OCI-LY1 (cell line): ENCODE measurements around the gene AMPD1.

Experiments used
- EZH2 ChIP-seq: fragments of 200-600 bp; sonication (generic), shearing (Covaris generic); IDR thresholded peaks from 2 replicates; pipeline ENCODE4 v1.8.0; 2017; ENCODE audit warnings: borderline replicate concordance, mixed run types, mild to moderate bottlenecking, antibody characterized with exemption, low read length, moderate library complexity, mixed read lengths
- TF ChIP-seq, protein P1 (sequence below): fragments of 200-600 bp; sonication (generic), shearing (Covaris generic); IDR thresholded peaks from 2 replicates; pipeline ENCODE4 v1.5.1; 2017; ENCODE audit warnings: mild to moderate bottlenecking, antibody characterized with exemption, low read length, moderate library complexity, mixed read lengths

DNA sequence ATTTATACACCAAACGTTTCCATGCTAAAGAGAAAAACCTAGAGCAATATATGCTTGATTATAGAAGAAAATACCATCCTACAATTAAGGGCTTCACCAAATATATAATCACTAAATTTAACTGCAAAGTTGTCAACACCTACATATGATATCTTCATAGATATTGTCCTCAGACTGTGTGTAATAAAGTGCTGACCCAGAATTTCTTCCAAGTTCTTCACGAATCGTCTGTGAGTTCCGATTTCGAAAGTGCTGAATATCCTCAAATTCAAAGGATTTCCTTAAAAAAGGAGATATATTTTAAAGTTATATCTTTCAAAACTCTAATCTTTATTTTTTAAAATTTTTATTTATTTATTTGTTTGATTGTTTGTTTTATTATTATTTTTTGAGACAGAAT, 72.0 kb downstream of the AMPD1 start:
- TF ChIP-seq, protein P1, sequence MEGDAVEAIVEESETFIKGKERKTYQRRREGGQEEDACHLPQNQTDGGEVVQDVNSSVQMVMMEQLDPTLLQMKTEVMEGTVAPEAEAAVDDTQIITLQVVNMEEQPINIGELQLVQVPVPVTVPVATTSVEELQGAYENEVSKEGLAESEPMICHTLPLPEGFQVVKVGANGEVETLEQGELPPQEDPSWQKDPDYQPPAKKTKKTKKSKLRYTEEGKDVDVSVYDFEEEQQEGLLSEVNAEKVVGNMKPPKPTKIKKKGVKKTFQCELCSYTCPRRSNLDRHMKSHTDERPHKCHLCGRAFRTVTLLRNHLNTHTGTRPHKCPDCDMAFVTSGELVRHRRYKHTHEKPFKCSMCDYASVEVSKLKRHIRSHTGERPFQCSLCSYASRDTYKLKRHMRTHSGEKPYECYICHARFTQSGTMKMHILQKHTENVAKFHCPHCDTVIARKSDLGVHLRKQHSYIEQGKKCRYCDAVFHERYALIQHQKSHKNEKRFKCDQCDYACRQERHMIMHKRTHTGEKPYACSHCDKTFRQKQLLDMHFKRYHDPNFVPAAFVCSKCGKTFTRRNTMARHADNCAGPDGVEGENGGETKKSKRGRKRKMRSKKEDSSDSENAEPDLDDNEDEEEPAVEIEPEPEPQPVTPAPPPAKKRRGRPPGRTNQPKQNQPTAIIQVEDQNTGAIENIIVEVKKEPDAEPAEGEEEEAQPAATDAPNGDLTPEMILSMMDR, result no peak
- no peak for TF ChIP-seq EZH2
